Measurements from ENCODE around the gene DNAJB6. TPM values are rescaled to one million over a fixed set of nuclear protein-coding genes. Genes with fewer than 3 reads are reported as not detected.

Gene DNAJB6
- polyA plus RNA-seq, 3 donors: 66.6 to 117 (median 116) TPM

- H3K36me3 ChIP-seq (replicated peaks in 1 of 2; ENCODE audit: control insufficient read depth in 1 of 2, insufficient read depth in 2 of 2, low read length in 2 of 2): peaks cover 27 to 35% of the 10 kb centered on the region in 2 donors
- H3K4me1 ChIP-seq (ENCODE audit: control insufficient read depth in 1 of 2, insufficient read depth in 2 of 2, low read length in 2 of 2): peaks cover 24 to 45% of the 10 kb centered on the region in 2 donors
- H3K9ac ChIP-seq (ENCODE audit: insufficient read depth, low read length, poor library complexity, severe bottlenecking): no peak overlapping the region
- H3K4me3 Mint-ChIP-seq: no peak overlapping the region
- no peak overlapping the region for H3K4me2 ChIP-seq (replicated peaks; ENCODE audit: extremely low read depth, low read length, poor library complexity, severe bottlenecking)
- H2AFZ ChIP-seq (ENCODE audit: insufficient read depth, low read depth, low read length, poor library complexity, severe bottlenecking): no peak overlapping the region
- peaks cover 0 to 1% (median 0%) of the 10 kb centered on the region in 7 donors for H3K9me3 Mint-ChIP-seq
- H3K27me3 ChIP-seq (ENCODE audit: control insufficient read depth in 2 of 2, insufficient read depth in 2 of 2, low read length in 2 of 2): no peaks in the 10 kb centered on the region
- H3K27me3 Mint-ChIP-seq (ENCODE audit: low read depth in 3 of 3): no peaks in the 10 kb centered on the region
- H4K20me1 ChIP-seq (ENCODE audit: insufficient read depth, low read length): peaks cover 100% of the 10 kb centered on the region
- H3K27ac ChIP-seq (ENCODE audit: low read depth in 1 of 2, low read length in 2 of 2): peak overlapping the region in 1 of 2 donors; percentile 7
- 68% methylated on average over 8 of the region's 15 CpGs for whole genome bisulfite sequencing (ENCODE audit: insufficient coverage)
- no peak for DNase-seq
- no peak overlapping the region for H3K4me3 ChIP-seq (replicated peaks in 1 of 3; ENCODE audit: low read depth in 2 of 3, low read length in 3 of 3)
- peak overlapping the region in 5 of 7 donors; percentile 41 to 76 (median 71) for H3K27ac Mint-ChIP-seq
- peaks cover 55% of the 10 kb centered on the region for H3K4me1 Mint-ChIP-seq
- peaks cover 43 to 45% of the 10 kb centered on the region in 2 donors for H3K36me3 Mint-ChIP-seq
- no peaks in the 10 kb centered on the region for H3K9me3 ChIP-seq (replicated peaks in 1 of 2; ENCODE audit: control insufficient read depth in 1 of 2, insufficient read depth in 1 of 2, low read length in 2 of 2)
- no peak for TF ChIP-seq CTCF (IDR thresholded peaks at IDR 0.05)
- H3K79me2 ChIP-seq (ENCODE audit: insufficient read depth, low read length): peaks cover 100% of the 10 kb centered on the region
- intact Hi-C loops (cut with micrococcal nuclease): no loop called here
These were observed 19.1 kb downstream of the DNAJB6 start for GRCh38 chr7:157355784-157356511.

DNA sequence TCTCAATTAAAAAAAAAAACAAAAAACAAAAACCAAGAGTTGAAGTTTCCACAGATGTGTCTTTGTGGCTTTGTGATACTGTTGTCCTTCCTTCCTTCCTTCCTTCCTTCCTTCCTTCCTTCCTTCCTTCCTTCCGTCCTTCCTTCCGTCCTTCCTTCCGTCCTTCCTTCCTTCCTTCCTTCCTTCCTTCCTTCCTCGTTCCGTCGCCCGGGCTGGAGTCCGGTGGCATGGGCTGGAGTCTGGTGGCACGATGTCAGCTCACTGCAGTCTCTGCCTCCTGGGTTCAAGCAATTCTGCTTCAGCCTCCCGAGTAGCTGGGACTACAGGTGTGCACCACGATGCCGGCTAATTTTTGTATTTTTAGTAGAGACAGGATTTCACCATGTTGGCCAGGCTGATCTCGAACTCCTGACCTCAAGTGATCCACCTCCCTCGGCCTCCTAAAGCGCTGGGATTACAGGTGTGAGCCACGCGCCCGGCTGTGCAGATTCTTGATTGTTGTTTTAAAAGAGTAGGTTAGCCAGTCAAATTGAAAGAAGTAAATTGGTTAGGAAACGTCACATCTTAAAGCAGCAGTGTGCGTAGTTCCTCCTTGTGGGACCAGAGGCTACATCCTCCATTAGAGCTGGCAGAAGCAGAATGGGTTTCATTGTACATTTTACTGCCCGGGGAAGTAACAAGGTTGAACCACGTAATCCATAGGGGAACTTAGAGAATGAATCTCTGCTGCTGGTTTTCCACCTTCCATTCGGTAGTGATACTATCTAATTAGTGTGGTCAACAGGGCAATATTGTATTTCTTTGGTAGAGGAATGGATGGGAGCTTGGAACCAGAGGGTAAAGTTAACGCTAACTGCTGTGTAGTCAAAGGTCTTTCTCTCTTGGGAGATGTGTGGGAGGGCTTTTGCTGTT, 20.6 kb downstream of the DNAJB6 start:
- no peak for TF ChIP-seq CTCF (IDR thresholded peaks at IDR 0.05)
- no peak overlapping the region for H3K9ac ChIP-seq (ENCODE audit: insufficient read depth, low read length, poor library complexity, severe bottlenecking)
- Mint-ChIP-seq H3K27me3 (ENCODE audit: low read depth in 3 of 3) (no peaks in the 10 kb centered on the region), H3K27ac (peak overlapping the region; percentile 50 to 85 (median 75)), H3K9me3 (peaks cover 0 to 1% (median 0%) of the 10 kb centered on the region in 7 donors), H3K4me3 (peak overlapping the region in 1 of 2 donors; percentile 57), H3K4me1 (peaks cover 42% of the 10 kb centered on the region), H3K36me3 (peaks cover 55 to 59% of the 10 kb centered on the region in 2 donors)
- H2AFZ ChIP-seq (ENCODE audit: insufficient read depth, low read depth, low read length, poor library complexity, severe bottlenecking): no peak overlapping the region
- H3K27me3 ChIP-seq (ENCODE audit: control insufficient read depth in 2 of 2, insufficient read depth in 2 of 2, low read length in 2 of 2): no peaks in the 10 kb centered on the region
- peaks cover 37 to 50% of the 10 kb centered on the region in 2 donors for H3K36me3 ChIP-seq (replicated peaks in 1 of 2; ENCODE audit: control insufficient read depth in 1 of 2, insufficient read depth in 2 of 2, low read length in 2 of 2)
- no peak overlapping the region for H3K4me2 ChIP-seq (replicated peaks; ENCODE audit: extremely low read depth, low read length, poor library complexity, severe bottlenecking)
- peaks cover 100% of the 10 kb centered on the region for H4K20me1 ChIP-seq (ENCODE audit: insufficient read depth, low read length)
- no peak overlapping the region for H3K4me3 ChIP-seq (replicated peaks in 1 of 3; ENCODE audit: low read depth in 2 of 3, low read length in 3 of 3)
- peaks cover 100% of the 10 kb centered on the region for H3K79me2 ChIP-seq (ENCODE audit: insufficient read depth, low read length)
- no peaks in the 10 kb centered on the region for H3K9me3 ChIP-seq (replicated peaks in 1 of 2; ENCODE audit: control insufficient read depth in 1 of 2, insufficient read depth in 1 of 2, low read length in 2 of 2)
- peak overlapping the region in 1 of 2 donors; percentile 53 for H3K27ac ChIP-seq (ENCODE audit: low read depth in 1 of 2, low read length in 2 of 2)
- intact Hi-C loops (cut with micrococcal nuclease): no loop called here
- WGBS (ENCODE audit: insufficient coverage): 67% methylated on average over 14 of the region's 24 CpGs
- H3K4me1 ChIP-seq (ENCODE audit: control insufficient read depth in 1 of 2, insufficient read depth in 2 of 2, low read length in 2 of 2): peaks cover 14 to 32% of the 10 kb centered on the region in 2 donors
- DNase-seq: peak in 2 of 3 donors; percentile 22 to 30
